Measurements from ENCODE around the gene CRTAC1. TPM values are rescaled to one million over a fixed set of nuclear protein-coding genes. Genes with fewer than 3 reads are reported as not detected.

CRTAC1 gene
- total RNA-seq, 2 experiments from 2014 or later = not detected

- no peak for DNase-seq
- Mint-ChIP-seq H3K9me3 (ENCODE audit: insufficient read depth) (no peaks in the 10 kb centered on the region), H3K27me3 (ENCODE audit: low read depth) (peaks cover 15% of the 10 kb centered on the region), H3K4me1 (ENCODE audit: low read depth) (peaks cover 2% of the 10 kb centered on the region), H3K4me3 (no peak overlapping the region), H3K36me3 (ENCODE audit: low read depth) (no peaks in the 10 kb centered on the region), H3K27ac (no peak overlapping the region)
- no peak for ATAC-seq
- CTCF ChIA-PET = no interaction called here
- POLR2A ChIA-PET = no interaction called here
These were observed 140.8 kb downstream of the CRTAC1 start for GRCh38 chr10:97889461-97890265.

- peaks cover 12% of the 10 kb centered on the region for H3K27me3 Mint-ChIP-seq (ENCODE audit: low read depth)
- POLR2A ChIA-PET = no interaction called here
- peaks cover 2% of the 10 kb centered on the region for H3K4me1 Mint-ChIP-seq (ENCODE audit: low read depth)
- ATAC-seq = no peak
- no peak overlapping the region for H3K27ac Mint-ChIP-seq
- CTCF ChIA-PET = interaction anchor here (0.9 to 1.0 kb wide), 2 partner anchors 18 to 26 kb away, joined by 3 read pairs; no protein-coding TSS in a partner anchor
- no peaks in the 10 kb centered on the region for H3K9me3 Mint-ChIP-seq (ENCODE audit: insufficient read depth)
- H3K36me3 Mint-ChIP-seq (ENCODE audit: low read depth) = no peaks in the 10 kb centered on the region
- DNase-seq = no peak
- no peak overlapping the region for H3K4me3 Mint-ChIP-seq
These were observed 141.7 kb downstream of the CRTAC1 start for GRCh38 chr10:97888641-97889262.

- Mint-ChIP-seq H3K4me3 (no peak overlapping the region), H3K4me1 (ENCODE audit: low read depth) (peaks cover 2% of the 10 kb centered on the region), H3K27ac (no peak overlapping the region), H3K27me3 (ENCODE audit: low read depth) (peaks cover 9% of the 10 kb centered on the region), H3K9me3 (ENCODE audit: insufficient read depth) (no peaks in the 10 kb centered on the region), H3K36me3 (ENCODE audit: low read depth) (no peaks in the 10 kb centered on the region)
- DNase-seq = no peak
- ATAC-seq = no peak
- ChIA-PET CTCF (interaction anchor here (0.9 to 1.0 kb wide), 2 partner anchors 18 to 27 kb away, joined by 3 read pairs; no protein-coding TSS in a partner anchor), POLR2A (no interaction called here)
These were observed 142.3 kb downstream of the CRTAC1 start for GRCh38 chr10:97888134-97888533.

GRCh38 chr10:97887399-97887798 lies 143.0 kb downstream of the CRTAC1 start:
- POLR2A ChIA-PET = no interaction called here

GRCh38 chr10:97886286-97886685 lies 144.1 kb downstream of the CRTAC1 start:
- POLR2A ChIA-PET = no interaction called here
- peaks cover 2% of the 10 kb centered on the region for H3K4me1 Mint-ChIP-seq (ENCODE audit: low read depth)
- peaks cover 3% of the 10 kb centered on the region for H3K27me3 Mint-ChIP-seq (ENCODE audit: low read depth)
- CTCF ChIA-PET = no interaction called here
- DNase-seq (no peak), ATAC-seq (no peak)
- H3K9me3 Mint-ChIP-seq (ENCODE audit: insufficient read depth) = no peaks in the 10 kb centered on the region
- H3K4me3 Mint-ChIP-seq = no peak overlapping the region
- H3K36me3 Mint-ChIP-seq (ENCODE audit: low read depth) = no peaks in the 10 kb centered on the region
- no peak overlapping the region for H3K27ac Mint-ChIP-seq

More at GRCh38 chr10:97887399-97887798, 143.0 kb downstream of the CRTAC1 start:
- no peak overlapping the region for H3K4me3 Mint-ChIP-seq
- no peaks in the 10 kb centered on the region for H3K9me3 Mint-ChIP-seq (ENCODE audit: insufficient read depth)
- no peak overlapping the region for H3K27ac Mint-ChIP-seq
- peaks cover 4% of the 10 kb centered on the region for H3K27me3 Mint-ChIP-seq (ENCODE audit: low read depth)
- H3K36me3 Mint-ChIP-seq (ENCODE audit: low read depth) = no peaks in the 10 kb centered on the region
- peaks cover 2% of the 10 kb centered on the region for H3K4me1 Mint-ChIP-seq (ENCODE audit: low read depth)
- CTCF ChIA-PET = interaction anchor here (0.9 kb wide), 1 partner anchor 17 kb away, joined by 3 read pairs; no protein-coding TSS in a partner anchor
- DNase-seq = no peak
- no peak for ATAC-seq

- ATAC-seq (no peak), DNase-seq (no peak)
- Mint-ChIP-seq H3K4me3 (no peak overlapping the region), H3K36me3 (ENCODE audit: low read depth) (no peaks in the 10 kb centered on the region), H3K27me3 (ENCODE audit: low read depth) (peaks cover 5% of the 10 kb centered on the region), H3K4me1 (ENCODE audit: low read depth) (no peaks in the 10 kb centered on the region), H3K9me3 (ENCODE audit: insufficient read depth) (no peaks in the 10 kb centered on the region), H3K27ac (no peak overlapping the region)
- ChIA-PET CTCF (no interaction called here), POLR2A (no interaction called here)
These were observed 147.3 kb downstream of the CRTAC1 start for GRCh38 chr10:97883092-97883485.

- no peak overlapping the region for H3K27ac Mint-ChIP-seq
These were observed 148.0 kb downstream of the CRTAC1 start for GRCh38 chr10:97882142-97883091.

GRCh38 chr10:97880109-97880508 lies 150.3 kb downstream of the CRTAC1 start:
- no peak overlapping the region for H3K27ac Mint-ChIP-seq
- ATAC-seq = no peak
- H3K36me3 Mint-ChIP-seq (ENCODE audit: low read depth) = no peaks in the 10 kb centered on the region
- CTCF ChIA-PET = interaction anchor here (1.4 kb wide), 1 partner anchor 10 kb away, joined by 5 read pairs; no protein-coding TSS in a partner anchor
- POLR2A ChIA-PET = no interaction called here
- DNase-seq = no peak
- no peak overlapping the region for H3K4me3 Mint-ChIP-seq
- no peaks in the 10 kb centered on the region for H3K4me1 Mint-ChIP-seq (ENCODE audit: low read depth)
- H3K9me3 Mint-ChIP-seq (ENCODE audit: insufficient read depth) = no peaks in the 10 kb centered on the region
- peaks cover 9% of the 10 kb centered on the region for H3K27me3 Mint-ChIP-seq (ENCODE audit: low read depth)

More at GRCh38 chr10:97882142-97883091, 148.0 kb downstream of the CRTAC1 start:
- DNase-seq = no peak
- Mint-ChIP-seq H3K4me1 (ENCODE audit: low read depth) (no peaks in the 10 kb centered on the region), H3K4me3 (no peak overlapping the region), H3K27me3 (ENCODE audit: low read depth) (peaks cover 10% of the 10 kb centered on the region), H3K36me3 (ENCODE audit: low read depth) (no peaks in the 10 kb centered on the region), H3K9me3 (ENCODE audit: insufficient read depth) (no peaks in the 10 kb centered on the region)
- POLR2A ChIA-PET = no interaction called here
- CTCF ChIA-PET = no interaction called here
- no peak for ATAC-seq

- no peaks in the 10 kb centered on the region for H3K36me3 Mint-ChIP-seq (ENCODE audit: low read depth)
- peaks cover 10% of the 10 kb centered on the region for H3K27me3 Mint-ChIP-seq (ENCODE audit: low read depth)
- CTCF ChIA-PET = interaction anchor here (1.4 kb wide), 1 partner anchor 9 kb away, joined by 5 read pairs; no protein-coding TSS in a partner anchor
- no peaks in the 10 kb centered on the region for H3K4me1 Mint-ChIP-seq (ENCODE audit: low read depth)
- no peak overlapping the region for H3K4me3 Mint-ChIP-seq
- POLR2A ChIA-PET = no interaction called here
- H3K9me3 Mint-ChIP-seq (ENCODE audit: insufficient read depth) = no peaks in the 10 kb centered on the region
- ATAC-seq (no peak), DNase-seq (no peak)
- H3K27ac Mint-ChIP-seq = no peak overlapping the region
These were observed 151.2 kb downstream of the CRTAC1 start for GRCh38 chr10:97879241-97879640.

GRCh38 chr10:97876402-97876801 lies 154.0 kb downstream of the CRTAC1 start:
- no peak for ATAC-seq
- POLR2A ChIA-PET = no interaction called here
- H3K27me3 Mint-ChIP-seq (ENCODE audit: low read depth) = peaks cover 18% of the 10 kb centered on the region
- no peak overlapping the region for H3K4me3 Mint-ChIP-seq
- H3K27ac Mint-ChIP-seq = no peak overlapping the region
- no peaks in the 10 kb centered on the region for H3K36me3 Mint-ChIP-seq (ENCODE audit: low read depth)
- DNase-seq = no peak
- no peaks in the 10 kb centered on the region for H3K4me1 Mint-ChIP-seq (ENCODE audit: low read depth)
- CTCF ChIA-PET = no interaction called here
- no peaks in the 10 kb centered on the region for H3K9me3 Mint-ChIP-seq (ENCODE audit: insufficient read depth)

GRCh38 chr10:97875391-97875790 lies 155.0 kb downstream of the CRTAC1 start:
- Mint-ChIP-seq H3K4me1 (ENCODE audit: low read depth) (no peaks in the 10 kb centered on the region), H3K36me3 (ENCODE audit: low read depth) (no peaks in the 10 kb centered on the region), H3K27ac (no peak overlapping the region), H3K4me3 (no peak overlapping the region), H3K27me3 (ENCODE audit: low read depth) (peaks cover 19% of the 10 kb centered on the region), H3K9me3 (ENCODE audit: insufficient read depth) (no peaks in the 10 kb centered on the region)
- ChIA-PET POLR2A (no interaction called here), CTCF (no interaction called here)
- ATAC-seq (no peak), DNase-seq (no peak)

Measured in activated CD8-positive, alpha-beta T cell treated with anti-CD3 and anti-CD28 coated beads, Interleukin-2, amount 10 ng/mL, durations not matched to agents 7 days and 5 days (primary cell).